HG03135 (cell line): Measurements from ENCODE around the gene PRMT6.
"Not testable (repeated sequence)": the region's sequence is repeated elsewhere in the genome, so short reads cannot be mapped to it uniquely, and the experiment has no call there.

Source experiments
- ATAC-seq: cut with Tn5 transposase; IDR thresholded peaks from one replicate; pipeline ENCODE4 v1.9.1; 2021; ENCODE audit warnings: mild to moderate bottlenecking, moderate library complexity; ENCODE audit not compliant: unreplicated experiment

Gene PRMT6

GRCh38 chr1:107091418-107091817 lies 34.9 kb downstream of the PRMT6 start:
- ATAC-seq: no peak

- ATAC-seq: not testable (repeated sequence)
Observed at GRCh38 chr1:107093395-107093794, 36.9 kb downstream of the PRMT6 start.

GRCh38 chr1:107095647-107096046 lies 39.2 kb downstream of the PRMT6 start:
- ATAC-seq: no peak

- no peak for ATAC-seq
Observed at GRCh38 chr1:107096690-107097089, 40.2 kb downstream of the PRMT6 start.

GRCh38 chr1:107098961-107099360 lies 42.5 kb downstream of the PRMT6 start:
- ATAC-seq: no peak

- no peak for ATAC-seq
Observed at GRCh38 chr1:107100331-107100984, 44.0 kb downstream of the PRMT6 start.

- ATAC-seq: no peak
Observed at GRCh38 chr1:107105914-107106313, 49.4 kb downstream of the PRMT6 start.
